GM12878 (cell line): ENCODE measurements around the gene CNOT2. TPM values are rescaled to one million over a fixed set of nuclear protein-coding genes. Genes with fewer than 3 reads are reported as not detected.

Experiments
- ATAC-seq: fragments of 200-7000 bp; cut with Tn5 transposase; 3 replicates; pipeline ENCODE4 v1.9.1; 2020; ENCODE audit warnings: mild to moderate bottlenecking, moderate library complexity
- BruUV-seq: library from RNA; stranded (reverse); fragments of 400-500 nt; replicated peaks from 2 replicates; lab custom pipeline; 2021; lab: Mats Ljungman, UMichigan
- CTCF ChIA-PET: fragments of 300-600 bp; sonication (Branson Sonifier 250); formaldehyde crosslinking; extraction: SDS; loops from one replicate; lab custom pipeline; 2021; ENCODE audit warnings: inconsistent platforms; lab: Yijun Ruan, JAX
- POLR2A ChIA-PET: fragments of 350-600 bp; formaldehyde crosslinking; extraction: SDS; loops from one replicate; lab custom pipeline; 2021; ENCODE audit warnings: inconsistent platforms; lab: Charles Lee
- RAD21 ChIA-PET: fragments of 300-600 bp; sonication (Branson Sonifier 250); formaldehyde crosslinking; loops from one replicate; lab custom pipeline; 2023; ENCODE audit warnings: antibody characterized with exemption; ENCODE audit not compliant: unreplicated experiment; lab: Charles Lee
- SMC1A ChIA-PET: fragments of 300-600 bp; sonication (Branson Sonifier 250); formaldehyde crosslinking; loops from one replicate; lab custom pipeline; 2023; ENCODE audit not compliant: unreplicated experiment, uncharacterized antibody; lab: Charles Lee
- DNase-seq: peaks from one replicate; pipeline ENCODE4 v3.0.0-alpha.2; 2011; ENCODE audit warnings: low read depth, low spot score
- FAIRE-seq: peaks from 3 replicates; lab custom pipeline; 2011; peaks lifted over from hg19 to GRCh38; lab: Jason Lieb, UNC
- H2AFZ ChIP-seq: 2 replicates; pipeline ENCODE4 v1.6.0; 2011; ENCODE audit warnings: low read depth, low read length, control low read depth; ENCODE audit not compliant: control insufficient read depth
- H3K27ac ChIP-seq: 2 replicates; pipeline ENCODE4 v1.5.1; 2011; ENCODE audit warnings: control low read depth; ENCODE audit not compliant: control insufficient read depth, insufficient read depth
- H3K27me3 ChIP-seq, 2 experiments: replicated peaks in 1 of 2; 2 replicates each; pipeline versions ENCODE4 v1.6.0 to v1.6.1; 2011; ENCODE audit warnings: low read length in 1 of 2; ENCODE audit not compliant: control insufficient read depth in 2 of 2, insufficient read depth in 2 of 2
- H3K36me3 ChIP-seq, 2 experiments: 2 replicates each; pipeline ENCODE4 v1.5.1; 2011; ENCODE audit warnings: low read length in 1 of 2; ENCODE audit not compliant: control insufficient read depth in 2 of 2, insufficient read depth in 2 of 2
- H3K4me1 ChIP-seq: 2 replicates; pipeline ENCODE4 v1.6.1; 2011; ENCODE audit warnings: mild to moderate bottlenecking, low read length, moderate library complexity, mixed read lengths; ENCODE audit not compliant: control insufficient read depth, insufficient read depth
- H3K4me2 ChIP-seq: 2 replicates; pipeline ENCODE4 v1.6.0; 2011; ENCODE audit warnings: control low read depth; ENCODE audit not compliant: control insufficient read depth, insufficient read depth
- H3K4me3 ChIP-seq: fragments of 200-600 bp; sonication (generic); 2 replicates; pipeline ENCODE4 v1.5.1; 2016
- H3K79me2 ChIP-seq: 2 replicates; pipeline ENCODE4 v1.6.0; 2011; ENCODE audit warnings: low read length; ENCODE audit not compliant: control insufficient read depth, insufficient read depth
- H3K9ac ChIP-seq: 2 replicates; pipeline ENCODE4 v1.8.0; 2011; ENCODE audit warnings: low read length, control low read depth, mixed read lengths; ENCODE audit not compliant: control insufficient read depth, insufficient read depth
- H3K9me3 ChIP-seq: replicated peaks from 3 replicates; pipeline ENCODE4 v1.5.1; 2011; ENCODE audit warnings: mild to moderate bottlenecking, low read length; ENCODE audit not compliant: control insufficient read depth, insufficient read depth
- H4K20me1 ChIP-seq: 2 replicates; pipeline ENCODE4 v1.6.0; 2011; ENCODE audit not compliant: control insufficient read depth, insufficient read depth
- CBX5 ChIP-seq: sonication (generic); IDR thresholded peaks from 2 replicates; pipeline ENCODE4 v1.6.1; 2016; ENCODE audit warnings: low read depth, moderate library complexity, mild to moderate bottlenecking, inconsistent platforms
- GABPA ChIP-seq: IDR thresholded peaks from 2 replicates; pipeline ENCODE4 v1.6.1; 2014; ENCODE audit warnings: antibody characterized with exemption, low read depth, mild to moderate bottlenecking, inconsistent platforms
- SIX5 ChIP-seq: IDR thresholded peaks from 2 replicates; pipeline ENCODE4 v1.6.1; 2011; ENCODE audit warnings: mild to moderate bottlenecking, low read depth, low read length, moderate library complexity; ENCODE audit not compliant: severe bottlenecking
- TBL1XR1 ChIP-seq: IDR thresholded peaks from 2 replicates; pipeline ENCODE4 v1.6.1; 2012; ENCODE audit warnings: low read depth, low read length, improper control_type of control experiment
- ZZZ3 ChIP-seq: IDR thresholded peaks from 2 replicates; pipeline ENCODE4 v1.6.1; 2011; ENCODE audit warnings: low read depth; ENCODE audit not compliant: control insufficient read depth, insufficient read length
- WGBS: methylation state at CpG from one replicate; pipeline ENCODE4 v1.1.6; 2016; ENCODE audit warnings: low lambda C conversion rate; ENCODE audit not compliant: insufficient replicate concordance, insufficient coverage; ENCODE audit errors: missing lambda C conversion rate; 5-methylcytosine and 5-hydroxymethylcytosine counted together
- in situ Hi-C: fragments of 300-500 bp; cut with MboI; formaldehyde crosslinking; loops from 9 replicates; pipeline ENCODE4 v1.14.3; 2018; ENCODE audit warnings: mixed read lengths
- intact Hi-C: fragments of 100-400 bp; cut with micrococcal nuclease; formaldehyde crosslinking; loops from one replicate; pipeline ENCODE4 v1.14.2; 2022; ENCODE audit not compliant: unreplicated experiment
- polyA plus RNA-seq, 11 experiments: library from polyadenylated mRNA; depleted of rRNA in 4 of 11; unstranded in 6 of 11; stranded (reverse) in 5 of 11; fragments of >200 nt; fragmentation: Nextera tagmentation in 4 of 11; fragmentation: Illumina TruSeq in 1 of 11; extraction: Ambion mirVana in 4 of 11; extraction: Trizol in 1 of 11; gene quantifications; 1 replicate in 1 of 11; 2 replicates in 10 of 11; pipeline versions ENCODE4 v1.2.1 to v1.2.3, GENCODE V29; 2011 to 2016; ENCODE audit warnings: inconsistent platforms in 2 of 11, missing spikeins in 2 of 11, low read depth in 1 of 11
- total RNA-seq, 4 experiments: library from RNA; depleted of rRNA in 3 of 4; stranded (reverse); fragments of >200 nt in 3 of 4; fragmentation: Illumina TruSeq in 1 of 4; extraction: Trizol in 1 of 4; gene quantifications; 2 replicates each; pipeline versions ENCODE4 v1.2.1 to v1.2.3, GENCODE V29; 2013 to 2021
- TF ChIP-seq, protein P1 (sequence below): fragments of 450-650 bp; IDR thresholded peaks from 2 replicates; pipeline ENCODE4 v1.6.1; 2017; ENCODE audit warnings: mild to moderate bottlenecking

Gene CNOT2
- total and polyA plus RNA-seq, 10 of the 15 experiments (the other 5 are each of a cell fraction or from before 2014, with no cell fraction given): 37.9 to 127 (median 82.4) TPM

DNA sequence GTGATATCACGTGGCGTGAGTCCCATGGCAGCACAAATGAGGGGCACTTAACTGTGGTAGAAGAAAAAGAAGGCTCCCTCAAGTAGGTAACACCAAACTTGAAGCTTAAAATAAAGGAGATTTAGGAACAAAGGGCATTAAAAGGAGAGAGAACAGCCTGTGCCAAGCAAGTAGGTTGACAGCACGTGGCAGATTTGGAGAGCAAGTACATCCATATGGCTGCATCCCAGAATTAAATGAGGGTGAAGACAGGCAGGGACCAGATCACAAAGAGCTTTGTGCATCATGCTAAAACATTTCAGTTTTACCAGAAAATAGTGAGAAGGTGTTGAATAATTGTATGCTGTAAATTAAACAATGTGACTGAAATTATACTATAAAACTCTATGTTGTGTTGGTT is 155.6 kb downstream of the CNOT2 start:
- H3K4me3 ChIP-seq: no peak overlapping the region
- in situ Hi-C loops: no loop called here
- SMC1A ChIA-PET: interaction anchor here (1.2 to 1.5 kb wide), 2 partner anchors 8 to 497 kb away, joined by 3 to 6 read pairs; no protein-coding TSS in a partner anchor
- ATAC-seq (no peak), FAIRE-seq (no peak), DNase-seq (no peak)
- POLR2A ChIA-PET: no interaction called here
- TF ChIP-seq GABPA: no peak
- no peak for TF ChIP-seq CBX5
- TF ChIP-seq TBL1XR1: no peak
- TF ChIP-seq, protein P1, sequence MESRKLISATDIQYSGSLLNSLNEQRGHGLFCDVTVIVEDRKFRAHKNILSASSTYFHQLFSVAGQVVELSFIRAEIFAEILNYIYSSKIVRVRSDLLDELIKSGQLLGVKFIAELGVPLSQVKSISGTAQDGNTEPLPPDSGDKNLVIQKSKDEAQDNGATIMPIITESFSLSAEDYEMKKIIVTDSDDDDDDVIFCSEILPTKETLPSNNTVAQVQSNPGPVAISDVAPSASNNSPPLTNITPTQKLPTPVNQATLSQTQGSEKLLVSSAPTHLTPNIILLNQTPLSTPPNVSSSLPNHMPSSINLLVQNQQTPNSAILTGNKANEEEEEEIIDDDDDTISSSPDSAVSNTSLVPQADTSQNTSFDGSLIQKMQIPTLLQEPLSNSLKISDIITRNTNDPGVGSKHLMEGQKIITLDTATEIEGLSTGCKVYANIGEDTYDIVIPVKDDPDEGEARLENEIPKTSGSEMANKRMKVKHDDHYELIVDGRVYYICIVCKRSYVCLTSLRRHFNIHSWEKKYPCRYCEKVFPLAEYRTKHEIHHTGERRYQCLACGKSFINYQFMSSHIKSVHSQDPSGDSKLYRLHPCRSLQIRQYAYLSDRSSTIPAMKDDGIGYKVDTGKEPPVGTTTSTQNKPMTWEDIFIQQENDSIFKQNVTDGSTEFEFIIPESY: no peak
- TF ChIP-seq ZZZ3: no peak
- no peak for TF ChIP-seq SIX5
- H3K36me3 ChIP-seq: no peaks in the 10 kb centered on the region
- BruUV-seq: no TSS peak
- H3K27me3 ChIP-seq: no peaks in the 10 kb centered on the region
- H3K27ac ChIP-seq: no peak overlapping the region
- no peaks in the 10 kb centered on the region for H3K9me3 ChIP-seq
- H3K9ac ChIP-seq: no peak overlapping the region
- no peaks in the 10 kb centered on the region for H3K4me1 ChIP-seq
- no peaks in the 10 kb centered on the region for H3K79me2 ChIP-seq
- H3K4me2 ChIP-seq: no peak overlapping the region
- RAD21 ChIA-PET: no interaction called here
- WGBS: 52% methylated on average over 3 of the region's 3 CpGs
- CTCF ChIA-PET: interaction anchor here (0.7 to 0.9 kb wide), 3 partner anchors 14 to 499 kb away, joined by 3 read pairs; no protein-coding TSS in a partner anchor
- H2AFZ ChIP-seq: no peak overlapping the region
- intact Hi-C loops: no loop called here
- H4K20me1 ChIP-seq: no peaks in the 10 kb centered on the region
